ENCODE data around the gene ARFIP2. TPM values are rescaled to one million over a fixed set of nuclear protein-coding genes. Genes with fewer than 3 reads are reported as not detected.

The ARFIP2 gene
- total RNA-seq, 4 donors from 2014 or later: 43.9 to 51.2 (median 48.6) TPM

- TF ChIP-seq CTCF (IDR thresholded peaks at IDR 0.05): no peak
- TF ChIP-seq POLR2A (IDR thresholded peaks at IDR 0.05; ENCODE audit: low read depth): no peak
- TF ChIP-seq EP300 (IDR thresholded peaks at IDR 0.05): no peak
- no peak for TF ChIP-seq POLR2AphosphoS5 (IDR thresholded peaks at IDR 0.05)
- H3K4me3 ChIP-seq: no peak overlapping the region
- H3K27ac ChIP-seq (replicated peaks in 1 of 4): no peak overlapping the region
- no peak for DNase-seq (ENCODE audit: extremely low spot score)
- no peaks in the 10 kb centered on the region for H3K9me3 ChIP-seq
- 91% methylated on average over 9 of the region's 12 CpGs for WGBS
- intact Hi-C loops (cut with DNase I): no loop called here
- H3K4me1 ChIP-seq: no peaks in the 10 kb centered on the region
- H3K27me3 ChIP-seq: no peaks in the 10 kb centered on the region
- no peaks in the 10 kb centered on the region for H3K36me3 ChIP-seq
These were observed 43.7 kb downstream of the ARFIP2 start for GRCh38 chr11:6437423-6437822.

GRCh38 chr11:6433998-6434660 lies 47.0 kb downstream of the ARFIP2 start:
- Histone ChIP-seq H3K36me3 (no peaks in the 10 kb centered on the region), H3K27ac (replicated peaks in 1 of 4) (no peak overlapping the region), H3K4me3 (no peak overlapping the region), H3K4me1 (no peaks in the 10 kb centered on the region), H3K9me3 (no peaks in the 10 kb centered on the region), H3K27me3 (no peaks in the 10 kb centered on the region)
- WGBS: 78% methylated on average over 5 of the region's 5 CpGs
- TF ChIP-seq CTCF (IDR thresholded peaks at IDR 0.05) (no peak), POLR2A (IDR thresholded peaks at IDR 0.05; ENCODE audit: low read depth) (no peak), EP300 (IDR thresholded peaks at IDR 0.05) (no peak), POLR2AphosphoS5 (IDR thresholded peaks at IDR 0.05) (no peak)
- no peak for DNase-seq (ENCODE audit: extremely low spot score)
- intact Hi-C loops (cut with DNase I): no loop called here

- intact Hi-C loops (cut with DNase I): no loop called here
These were observed 49.3 kb downstream of the ARFIP2 start for GRCh38 chr11:6431861-6432260.

GRCh38 chr11:6427516-6427915 lies 53.6 kb downstream of the ARFIP2 start:
- TF ChIP-seq EP300 (IDR thresholded peaks at IDR 0.05) (no peak), POLR2AphosphoS5 (IDR thresholded peaks at IDR 0.05) (no peak), POLR2A (IDR thresholded peaks at IDR 0.05; ENCODE audit: low read depth) (no peak), CTCF (IDR thresholded peaks at IDR 0.05) (no peak)
- intact Hi-C loops (cut with DNase I): no loop called here

More at GRCh38 chr11:6431861-6432260, 49.3 kb downstream of the ARFIP2 start:
- H3K27me3 ChIP-seq: no peaks in the 10 kb centered on the region
- 80% methylated on average over 3 of the region's 3 CpGs for WGBS
- TF ChIP-seq POLR2AphosphoS5 (IDR thresholded peaks at IDR 0.05) (no peak), EP300 (IDR thresholded peaks at IDR 0.05) (no peak), POLR2A (IDR thresholded peaks at IDR 0.05; ENCODE audit: low read depth) (no peak), CTCF (IDR thresholded peaks at IDR 0.05) (no peak)
- H3K4me3 ChIP-seq: no peak overlapping the region
- DNase-seq (ENCODE audit: extremely low spot score): no peak
- no peaks in the 10 kb centered on the region for H3K9me3 ChIP-seq
- H3K36me3 ChIP-seq: no peaks in the 10 kb centered on the region
- no peaks in the 10 kb centered on the region for H3K4me1 ChIP-seq
- H3K27ac ChIP-seq (replicated peaks in 1 of 4): no peak overlapping the region

More at GRCh38 chr11:6427516-6427915, 53.6 kb downstream of the ARFIP2 start:
- Histone ChIP-seq H3K4me3 (no peak overlapping the region), H3K36me3 (no peaks in the 10 kb centered on the region), H3K27me3 (no peaks in the 10 kb centered on the region), H3K4me1 (no peaks in the 10 kb centered on the region), H3K9me3 (no peaks in the 10 kb centered on the region), H3K27ac (replicated peaks in 1 of 4) (no peak overlapping the region)
- DNase-seq (ENCODE audit: extremely low spot score): no peak

Other genes with a start within 250 kb of the ARFIP2 start
- gene FHIP1B, start 246.7 kb downstream of the ARFIP2 start, total RNA-seq: 10 to 100 TPM; 22.6 to 39.3 (median 30.1) TPM
- not detected for gene CNGA4, start 242.2 kb downstream of the ARFIP2 start, total RNA-seq
- not detected for gene CCKBR, start 221.5 kb downstream of the ARFIP2 start, total RNA-seq
- 100 to 1,000 TPM; 172 to 298 (median 264) TPM for gene CAVIN3, start 160.8 kb downstream of the ARFIP2 start, total RNA-seq
- 10 to 100 TPM; 28.2 to 37.9 (median 30.8) TPM for gene SMPD1, start 90.9 kb downstream of the ARFIP2 start, total RNA-seq
- gene APBB1, start 62.2 kb downstream of the ARFIP2 start, total RNA-seq: 100 to 1,000 TPM in 2 of 4 donors, 10 to 100 TPM in 2; 63.1 to 166 (median 109) TPM
- 1 to 10 TPM in 1 of 4 donors, under 1 TPM in 3; 0.50 to 1.2 (median 0.69) TPM for gene HPX, start 40.3 kb downstream of the ARFIP2 start, total RNA-seq
- gene TRIM3, start 7.4 kb downstream of the ARFIP2 start, total RNA-seq: 10 to 100 TPM; 26.6 to 47.6 (median 35.3) TPM
- gene TIMM10B, start 170 bp upstream of the ARFIP2 start, total RNA-seq: 10 to 100 TPM; 41.1 to 45.1 (median 42.7) TPM
- 10 to 100 TPM in 1 of 4 donors, 1 to 10 TPM in 3; 6.1 to 14.5 (median 7.0) TPM for gene DNHD1, start 15.9 kb upstream of the ARFIP2 start, total RNA-seq
- gene RRP8, start 122.3 kb upstream of the ARFIP2 start, total RNA-seq: 10 to 100 TPM; 12.4 to 34.0 (median 27.0) TPM
- gene ILK, start 122.4 kb upstream of the ARFIP2 start, total RNA-seq: 100 to 1,000 TPM; 481 to 652 (median 606) TPM
- 10 to 100 TPM; 24.2 to 51.1 (median 43.4) TPM for gene TAF10, start 130.9 kb upstream of the ARFIP2 start, total RNA-seq
- 10 to 100 TPM; 44.4 to 71.5 (median 54.9) TPM for gene TPP1, start 138.1 kb upstream of the ARFIP2 start, total RNA-seq
- 10 to 100 TPM; 27.0 to 60.9 (median 34.0) TPM for gene DCHS1, start 174.5 kb upstream of the ARFIP2 start, total RNA-seq
- 10 to 100 TPM; 13.3 to 22.9 (median 19.4) TPM for gene MRPL17, start 202.0 kb upstream of the ARFIP2 start, total RNA-seq

Measured in esophagus muscularis mucosa (tissue), 4 donors.